CD4-positive, alpha-beta memory T cell (primary cell): Measurements from ENCODE around the gene MAD1L1. TPM values are rescaled to one million over a fixed set of nuclear protein-coding genes. Genes with fewer than 3 reads are reported as not detected.

Source experiments
- CTCF ChIA-PET: fragments of 350-600 bp; sonication (Branson Sonifier 250); formaldehyde crosslinking; loops from one replicate; lab custom pipeline; 2021; ENCODE audit warnings: inconsistent platforms; ENCODE audit not compliant: partially characterized antibody; lab: Charles Lee
- POLR2A ChIA-PET: fragments of 350-600 bp; sonication (Branson Sonifier 250); formaldehyde crosslinking; loops from one replicate; lab custom pipeline; 2021; ENCODE audit not compliant: partially characterized antibody; lab: Charles Lee
- DNase-seq, 5 donors: peaks; one replicate each; pipeline versions ENCODE4 v3.0.0 to v3.0.0-alpha.2; 2020 to 2022; ENCODE audit warnings: mixed read lengths in 1 of 5
- H3K27ac ChIP-seq: one replicate; pipeline ENCODE4 v1.7.0; 2013; ENCODE audit warnings: low read depth, low read length
- H3K27me3 ChIP-seq: 2 replicates; pipeline ENCODE4 v1.7.0; 2013; ENCODE audit warnings: mild to moderate bottlenecking, low read length, moderate library complexity; ENCODE audit not compliant: insufficient read depth
- H3K36me3 ChIP-seq: 2 replicates; pipeline ENCODE4 v1.7.0; 2013; ENCODE audit warnings: mild to moderate bottlenecking, low read length, moderate library complexity; ENCODE audit not compliant: insufficient read depth
- H3K4me1 ChIP-seq: 2 replicates; pipeline ENCODE4 v1.7.0; 2013; ENCODE audit warnings: mild to moderate bottlenecking, low read length, moderate library complexity; ENCODE audit not compliant: insufficient read depth
- H3K4me3 ChIP-seq, 2 donors: one replicate each; pipeline ENCODE4 v1.7.0; 2013; ENCODE audit warnings: low read length in 2 of 2, mild to moderate bottlenecking in 1 of 2
- H3K9me3 ChIP-seq, 2 donors: one replicate each; pipeline ENCODE4 v1.7.0; 2013; ENCODE audit warnings: low read length in 2 of 2, control low read depth in 1 of 2; ENCODE audit not compliant: control insufficient read depth in 1 of 2
- H3K27ac Mint-ChIP-seq, 7 donors: one replicate each; pipeline ENCODE4 v1.8.0; 2020 to 2021; ENCODE audit warnings: mixed read lengths in 7 of 7, mild to moderate bottlenecking in 6 of 7, inconsistent platforms in 3 of 7, moderate library complexity in 3 of 7
- H3K27me3 Mint-ChIP-seq, 2 donors: one replicate each; pipeline ENCODE4 v1.8.0; 2020 to 2021; ENCODE audit warnings: mixed read lengths in 2 of 2
- H3K36me3 Mint-ChIP-seq, 2 donors: one replicate each; pipeline ENCODE4 v1.8.0; 2020 to 2021; ENCODE audit warnings: mixed read lengths in 2 of 2, inconsistent platforms in 1 of 2, mild to moderate bottlenecking in 1 of 2
- H3K4me1 Mint-ChIP-seq, 4 donors: one replicate each; pipeline ENCODE4 v1.8.0; 2020 to 2021; ENCODE audit warnings: mixed read lengths in 4 of 4, mild to moderate bottlenecking in 1 of 4
- H3K4me3 Mint-ChIP-seq, 8 donors: one replicate each; pipeline ENCODE4 v1.8.0; 2020 to 2021; ENCODE audit warnings: mixed read lengths in 8 of 8, mild to moderate bottlenecking in 7 of 8, moderate library complexity in 6 of 8, inconsistent platforms in 3 of 8
- H3K9me3 Mint-ChIP-seq, 8 donors: one replicate each; pipeline ENCODE4 v1.8.0; 2020 to 2021; ENCODE audit warnings: mixed read lengths in 8 of 8, mild to moderate bottlenecking in 5 of 8, inconsistent platforms in 3 of 8, moderate library complexity in 1 of 8
- intact Hi-C: fragments of 100-400 bp; cut with micrococcal nuclease; formaldehyde crosslinking; loops from one replicate; pipeline ENCODE4 v1.15.1; 2023
- polyA plus RNA-seq, 2 donors: library from polyadenylated mRNA; unstranded; fragments of 300-500 nt; fragmentation: Illumina TruSeq; gene quantifications; one replicate each; pipeline ENCODE4 v1.2.3, GENCODE V29; 2021
- total RNA-seq, 2 experiments: library from RNA; stranded (reverse); gene quantifications; one replicate each; pipeline ENCODE4 v1.2.3, GENCODE V29; 2021

Gene MAD1L1
- total and polyA plus RNA-seq, 4 experiments from 2014 or later: 89.9 to 132 (median 110) TPM

DNA sequence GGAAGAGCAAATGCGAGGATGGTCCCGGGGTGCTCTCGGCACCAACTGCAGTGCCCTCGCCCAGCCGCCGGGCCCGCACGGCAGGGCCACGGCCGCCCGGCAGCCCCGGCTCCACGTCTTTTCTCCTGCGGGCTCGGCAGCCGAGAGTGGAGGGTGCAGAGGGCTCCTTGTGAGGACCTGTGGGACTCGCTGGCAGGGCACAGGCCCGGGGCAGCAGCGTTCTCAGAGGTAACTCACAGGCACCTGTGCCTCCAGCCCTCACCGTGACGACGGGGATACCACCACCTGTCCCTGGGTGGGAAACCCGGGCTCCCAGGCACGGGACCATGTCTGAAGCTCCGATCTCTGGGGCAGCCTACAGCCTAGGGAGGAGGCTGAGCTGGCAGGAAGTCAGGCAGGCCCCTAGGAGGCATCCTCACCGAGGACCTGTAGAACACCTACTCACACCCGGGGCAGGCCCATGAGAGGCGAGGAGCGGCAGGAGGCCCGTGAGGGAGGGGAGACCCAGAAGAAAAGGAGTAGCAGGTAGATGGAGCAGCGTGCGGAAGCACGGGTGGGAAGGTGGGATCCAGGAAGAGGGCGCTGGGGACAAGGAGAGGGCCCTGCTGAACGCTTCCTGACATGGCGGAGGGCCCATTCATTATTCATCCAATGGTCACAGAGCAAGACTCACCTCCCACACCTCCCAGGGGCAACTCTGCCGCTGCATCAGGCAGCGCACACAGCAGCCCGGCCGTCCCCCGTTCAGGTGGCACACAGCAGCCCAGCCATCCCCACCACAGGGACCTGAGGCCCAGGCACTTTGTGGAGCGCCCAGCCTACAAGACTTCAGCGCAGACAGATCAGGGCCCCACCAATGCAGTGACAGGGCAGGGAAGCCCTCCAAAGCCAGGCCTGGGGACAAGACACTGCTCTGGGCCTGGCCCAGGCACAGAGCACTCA lies 244.9 kb downstream of the MAD1L1 start:
- Histone ChIP-seq H3K9me3 (no peaks in the 10 kb centered on the region), H3K4me1 (peaks cover 23% of the 10 kb centered on the region), H3K36me3 (no peaks in the 10 kb centered on the region), H3K27me3 (no peaks in the 10 kb centered on the region), H3K4me3 (no peak overlapping the region), H3K27ac (no peak overlapping the region)
- H3K27ac Mint-ChIP-seq: peak overlapping the region in 4 of 7 donors; percentile 31 to 79 (median 55)
- no peaks in the 10 kb centered on the region for H3K27me3 Mint-ChIP-seq
- DNase-seq: no peak
- intact Hi-C loops: no loop called here
- ChIA-PET CTCF (no interaction called here), POLR2A (interaction anchor here (1.4 kb wide), 1 partner anchor 68 kb away, joined by 6 read pairs; no protein-coding TSS in a partner anchor)
- peaks cover 17 to 35% (median 25%) of the 10 kb centered on the region in 4 donors for H3K4me1 Mint-ChIP-seq
- peaks cover 2 to 11% of the 10 kb centered on the region in 2 donors for H3K36me3 Mint-ChIP-seq
- H3K4me3 Mint-ChIP-seq: no peak overlapping the region
- no peaks in the 10 kb centered on the region for H3K9me3 Mint-ChIP-seq

DNA sequence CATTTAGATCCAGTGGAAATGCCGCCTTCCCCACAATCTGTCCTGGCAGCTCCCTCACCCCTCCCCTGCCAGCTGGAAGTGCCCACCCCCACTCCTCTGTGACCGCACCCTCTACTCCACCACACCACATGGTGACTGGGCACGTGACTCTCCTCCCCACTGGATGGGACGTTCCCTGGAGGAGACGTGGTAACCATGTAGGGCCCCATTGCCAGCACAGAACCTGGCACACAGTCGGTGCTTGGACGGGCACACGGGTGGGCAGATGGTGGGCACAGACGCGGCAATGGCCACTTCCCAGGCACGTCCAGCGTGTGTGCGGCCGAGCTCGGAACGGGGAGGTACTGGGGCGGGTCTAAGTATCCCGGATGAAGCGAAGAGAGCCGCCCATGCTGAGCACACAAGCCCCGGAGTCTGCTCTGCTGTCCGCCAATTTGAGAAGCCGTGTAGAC lies 245.6 kb downstream of the MAD1L1 start:
- H3K4me1 ChIP-seq: peaks cover 23% of the 10 kb centered on the region
- POLR2A ChIA-PET: interaction anchor here (1.1 to 1.4 kb wide), 2 partner anchors 47 to 67 kb away, joined by 5 to 6 read pairs; no protein-coding TSS in a partner anchor
- H3K4me3 Mint-ChIP-seq: peak overlapping the region in 6 of 8 donors; percentile 32 to 77 (median 60)
- H3K4me3 ChIP-seq: no peak overlapping the region
- H3K36me3 ChIP-seq: no peaks in the 10 kb centered on the region
- H3K27ac Mint-ChIP-seq: peak overlapping the region in 5 of 7 donors; percentile 31 to 93 (median 88)
- no peak overlapping the region for H3K27ac ChIP-seq
- DNase-seq: no peak
- no peaks in the 10 kb centered on the region for H3K9me3 ChIP-seq
- H3K36me3 Mint-ChIP-seq: peaks cover 2 to 11% of the 10 kb centered on the region in 2 donors
- H3K4me1 Mint-ChIP-seq: peaks cover 18 to 35% (median 24%) of the 10 kb centered on the region in 4 donors
- H3K9me3 Mint-ChIP-seq: no peaks in the 10 kb centered on the region
- intact Hi-C loops: no loop called here
- CTCF ChIA-PET: no interaction called here
- H3K27me3 Mint-ChIP-seq: no peaks in the 10 kb centered on the region
- no peaks in the 10 kb centered on the region for H3K27me3 ChIP-seq

DNA sequence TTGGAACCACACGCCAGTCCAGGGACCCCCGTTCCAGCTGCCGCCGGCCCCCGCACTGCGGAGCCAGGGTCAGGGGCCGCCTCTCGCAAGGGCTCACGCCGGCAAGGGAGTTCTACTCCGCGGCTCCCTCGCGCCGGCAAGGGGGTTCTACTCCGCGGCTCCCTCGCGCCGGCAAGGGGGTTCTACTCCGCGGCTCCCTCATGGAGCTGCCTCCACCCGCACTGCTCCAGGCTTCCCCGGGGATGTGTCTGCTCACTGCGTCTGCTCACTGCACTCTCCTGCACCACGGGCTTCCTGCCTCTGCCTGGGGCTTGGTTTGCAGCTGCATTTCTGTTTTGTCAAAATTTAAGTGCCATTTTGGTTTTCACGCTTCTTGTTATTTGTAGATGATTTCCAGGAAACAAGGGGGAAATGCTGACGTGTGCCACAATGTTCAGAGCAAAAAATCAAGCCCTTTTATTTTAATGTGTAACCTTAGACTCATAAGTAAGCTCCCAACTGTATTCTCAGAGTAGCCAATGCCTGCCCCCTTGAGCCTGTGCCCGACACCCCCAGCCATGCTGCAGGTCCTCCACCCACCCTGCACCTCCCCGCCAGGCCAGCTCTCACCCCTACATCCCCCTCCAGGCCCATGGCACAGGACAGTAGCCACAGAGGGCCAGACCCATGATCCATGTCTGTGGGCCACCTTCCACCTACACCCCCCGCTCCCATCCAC lies 246.2 kb downstream of the MAD1L1 start:
- POLR2A ChIA-PET: interaction anchor here (1.1 to 1.4 kb wide), 2 partner anchors 46 to 67 kb away, joined by 5 to 6 read pairs; no protein-coding TSS in a partner anchor
- peak overlapping the region in 6 of 8 donors; percentile 32 to 77 (median 60) for H3K4me3 Mint-ChIP-seq
- H3K27ac ChIP-seq: no peak overlapping the region

DNA sequence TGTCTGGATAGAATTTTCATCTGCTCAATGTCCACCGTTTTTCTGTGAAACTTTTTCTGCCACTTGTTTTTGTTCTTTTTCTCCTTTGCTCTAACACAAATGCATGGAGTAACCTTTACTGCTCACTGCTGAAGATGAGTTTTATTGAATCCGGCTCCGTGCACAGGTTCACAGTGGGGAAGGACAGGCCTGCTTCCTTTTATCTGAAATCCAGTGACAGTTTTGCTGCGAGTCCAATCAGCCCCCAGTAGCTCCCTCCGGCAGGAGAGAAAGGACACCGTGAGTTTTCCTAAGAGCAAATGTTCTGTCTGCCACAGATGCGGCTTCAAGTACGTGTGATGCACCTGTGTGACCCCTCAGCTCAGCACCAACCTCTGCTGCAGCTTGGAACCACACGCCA lies 246.8 kb downstream of the MAD1L1 start:
- intact Hi-C loops: no loop called here
- no peak for DNase-seq
- H3K27me3 ChIP-seq: no peaks in the 10 kb centered on the region
- Mint-ChIP-seq H3K4me3 (no peak overlapping the region), H3K36me3 (peaks cover 2 to 11% of the 10 kb centered on the region in 2 donors), H3K4me1 (peaks cover 18 to 35% (median 24%) of the 10 kb centered on the region in 4 donors), H3K27me3 (no peaks in the 10 kb centered on the region), H3K9me3 (no peaks in the 10 kb centered on the region), H3K27ac (peak overlapping the region in 1 of 7 donors; percentile 25)
- H3K36me3 ChIP-seq: no peaks in the 10 kb centered on the region
- POLR2A ChIA-PET: interaction anchor here (1.4 kb wide), 1 partner anchor 66 kb away, joined by 6 read pairs; no protein-coding TSS in a partner anchor
- H3K27ac ChIP-seq: no peak overlapping the region
- CTCF ChIA-PET: no interaction called here
- no peak overlapping the region for H3K4me3 ChIP-seq
- H3K9me3 ChIP-seq: no peaks in the 10 kb centered on the region
- peaks cover 23% of the 10 kb centered on the region for H3K4me1 ChIP-seq

More for the DNA sequence above, 246.2 kb downstream of the MAD1L1 start:
- CTCF ChIA-PET: no interaction called here
- Mint-ChIP-seq H3K27ac (peak overlapping the region; percentile 47 to 93 (median 88)), H3K4me1 (peaks cover 18 to 35% (median 24%) of the 10 kb centered on the region in 4 donors), H3K9me3 (no peaks in the 10 kb centered on the region), H3K27me3 (no peaks in the 10 kb centered on the region), H3K36me3 (peaks cover 2 to 11% of the 10 kb centered on the region in 2 donors)
- Histone ChIP-seq H3K4me1 (peaks cover 23% of the 10 kb centered on the region), H3K27me3 (no peaks in the 10 kb centered on the region), H3K4me3 (no peak overlapping the region), H3K9me3 (no peaks in the 10 kb centered on the region), H3K36me3 (no peaks in the 10 kb centered on the region)
- intact Hi-C loops: no loop called here
- peak in 4 of 5 donors; percentile 25 to 47 (median 36) for DNase-seq

DNA sequence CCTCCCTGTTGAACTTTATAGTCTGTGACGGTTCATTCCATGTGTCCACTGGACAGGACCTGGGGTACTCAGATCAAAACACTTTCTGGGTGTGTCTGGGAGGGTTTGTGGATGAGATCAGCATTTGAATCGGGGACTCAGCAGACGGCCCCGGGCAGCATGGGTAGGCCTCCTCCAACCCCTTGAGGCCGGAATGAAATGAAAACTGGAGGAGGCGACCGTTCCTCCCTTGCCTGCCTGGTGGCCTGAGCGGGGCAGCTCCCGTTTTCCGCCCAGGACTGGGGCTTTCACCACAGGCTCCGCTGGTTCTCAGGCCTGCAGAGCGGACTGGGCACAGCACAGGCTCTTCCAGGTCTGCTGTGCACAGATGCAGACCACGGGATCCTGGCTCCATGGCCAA lies 247.7 kb downstream of the MAD1L1 start:
- Mint-ChIP-seq H3K36me3 (peaks cover 2 to 11% of the 10 kb centered on the region in 2 donors), H3K4me3 (no peak overlapping the region), H3K4me1 (peaks cover 18 to 35% (median 24%) of the 10 kb centered on the region in 4 donors), H3K27me3 (no peaks in the 10 kb centered on the region), H3K27ac (peak overlapping the region in 2 of 7 donors; percentile 1 to 36), H3K9me3 (no peaks in the 10 kb centered on the region)
- ChIA-PET POLR2A (no interaction called here), CTCF (no interaction called here)
- Histone ChIP-seq H3K4me3 (no peak overlapping the region), H3K27ac (no peak overlapping the region), H3K27me3 (no peaks in the 10 kb centered on the region), H3K4me1 (peaks cover 23% of the 10 kb centered on the region), H3K36me3 (no peaks in the 10 kb centered on the region), H3K9me3 (no peaks in the 10 kb centered on the region)
- intact Hi-C loops: no loop called here
- no peak for DNase-seq

DNA sequence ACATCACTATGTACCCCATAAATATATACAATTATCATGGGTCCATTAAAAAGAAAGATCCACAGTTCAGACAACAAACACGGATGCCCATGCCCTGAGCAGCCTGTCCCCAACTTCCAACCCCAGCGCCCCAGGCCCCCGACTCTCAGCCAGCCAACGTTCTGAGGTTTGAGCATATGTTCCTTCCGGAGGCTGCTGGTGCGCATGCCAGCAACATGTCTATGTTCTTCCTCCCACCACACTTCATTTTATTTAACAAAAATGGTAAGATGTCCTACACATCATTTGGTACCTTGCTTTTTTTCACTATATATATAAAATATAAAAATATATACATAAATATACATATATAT lies 250.9 kb downstream of the MAD1L1 start:
- DNase-seq: no peak
- Mint-ChIP-seq H3K36me3 (peaks cover 2 to 11% of the 10 kb centered on the region in 2 donors), H3K27me3 (no peaks in the 10 kb centered on the region), H3K4me1 (peaks cover 9 to 25% (median 14%) of the 10 kb centered on the region in 4 donors), H3K9me3 (no peaks in the 10 kb centered on the region), H3K27ac (no peak overlapping the region), H3K4me3 (no peak overlapping the region)
- no peaks in the 10 kb centered on the region for H3K27me3 ChIP-seq
- H3K9me3 ChIP-seq: no peaks in the 10 kb centered on the region
- ChIA-PET POLR2A (no interaction called here), CTCF (no interaction called here)
- no peaks in the 10 kb centered on the region for H3K36me3 ChIP-seq
- intact Hi-C loops: no loop called here
- H3K4me3 ChIP-seq: no peak overlapping the region
- no peak overlapping the region for H3K27ac ChIP-seq
- peaks cover 11% of the 10 kb centered on the region for H3K4me1 ChIP-seq
